HepG2 (cell line): ENCODE measurements around the gene SIRT7. TPM values are rescaled to one million over a fixed set of nuclear protein-coding genes. Genes with fewer than 3 reads are reported as not detected.

Source experiments
- ELF1 ChIP-seq: sonication (generic); formaldehyde crosslinking; IDR thresholded peaks from 2 replicates; pipeline ENCODE4 v1.4.0; 2020; ENCODE audit warnings: missing genetic modification reagents
- RBAK ChIP-seq: sonication (generic); formaldehyde crosslinking; IDR thresholded peaks from 2 replicates; pipeline ENCODE4 v1.5.1; 2020; ENCODE audit warnings: mild to moderate bottlenecking, missing genetic modification reagents
- ZNF746 ChIP-seq: sonication (generic); formaldehyde crosslinking; IDR thresholded peaks from 2 replicates; pipeline ENCODE4 v1.8.0; 2022; ENCODE audit warnings: mild to moderate bottlenecking, missing genetic modification reagents
- polyA plus RNA-seq, 8 experiments: library from polyadenylated mRNA; depleted of rRNA in 3 of 8; stranded (reverse) in 7 of 8; unstranded in 1 of 8; fragments of >200 nt; fragmentation: Illumina TruSeq in 4 of 8; extraction: Trizol in 4 of 8; gene quantifications; 2 replicates each; pipeline versions ENCODE4 v1.2.1 to v1.2.3, GENCODE V29; 2011 to 2016; ENCODE audit warnings: low read depth in 4 of 8, missing spikeins in 1 of 8, mixed read lengths in 1 of 8; ENCODE audit not compliant: insufficient read depth in 1 of 8
- total RNA-seq, 5 experiments: library from RNA; depleted of rRNA; stranded (reverse); fragments of >200 nt; fragmentation: Illumina TruSeq; extraction: Trizol; gene quantifications; 2 replicates each; pipeline ENCODE4 v1.2.3, GENCODE V29; 2016; ENCODE audit warnings: low read depth in 1 of 5
- TF ChIP-seq, protein P1 (sequence below): sonication (generic); formaldehyde crosslinking; IDR thresholded peaks from 2 replicates; pipeline ENCODE4 v1.4.0; 2020; ENCODE audit warnings: low read depth, missing genetic modification reagents
- TF ChIP-seq, protein P2 (sequence below): sonication (generic); formaldehyde crosslinking; IDR thresholded peaks from 2 replicates; pipeline ENCODE4 v1.5.0; 2020; ENCODE audit warnings: mild to moderate bottlenecking, missing genetic modification reagents
- TF ChIP-seq, protein P3 (sequence below): sonication (generic); formaldehyde crosslinking; IDR thresholded peaks from 2 replicates; pipeline ENCODE4 v1.5.0; 2020; ENCODE audit warnings: mild to moderate bottlenecking, missing genetic modification reagents, borderline replicate concordance
- TF ChIP-seq, protein P4 (sequence below): sonication (generic); formaldehyde crosslinking; IDR thresholded peaks from 2 replicates; pipeline ENCODE4 v1.9.0; 2022; ENCODE audit warnings: missing genetic modification reagents, mild to moderate bottlenecking, borderline replicate concordance
- TF ChIP-seq, protein P5 (sequence below): sonication (generic); formaldehyde crosslinking; IDR thresholded peaks from 2 replicates; pipeline ENCODE4 v1.9.0; 2021; ENCODE audit warnings: missing genetic modification reagents, mild to moderate bottlenecking, borderline replicate concordance
- TF ChIP-seq, protein P6 (sequence below): sonication (generic); formaldehyde crosslinking; IDR thresholded peaks from 2 replicates; pipeline ENCODE4 v1.4.0; 2020; ENCODE audit warnings: low read depth, mild to moderate bottlenecking, missing genetic modification reagents
- TF ChIP-seq, protein P7 (sequence below): sonication (generic); formaldehyde crosslinking; IDR thresholded peaks from 2 replicates; pipeline ENCODE4 v1.8.0; 2022; ENCODE audit warnings: mild to moderate bottlenecking, missing genetic modification reagents

The SIRT7 gene
- total and polyA plus RNA-seq, 2 of the 13 experiments (the other 11 are each of a cell fraction or from before 2014, with no cell fraction given): 8.3 to 24.8 TPM

DNA sequence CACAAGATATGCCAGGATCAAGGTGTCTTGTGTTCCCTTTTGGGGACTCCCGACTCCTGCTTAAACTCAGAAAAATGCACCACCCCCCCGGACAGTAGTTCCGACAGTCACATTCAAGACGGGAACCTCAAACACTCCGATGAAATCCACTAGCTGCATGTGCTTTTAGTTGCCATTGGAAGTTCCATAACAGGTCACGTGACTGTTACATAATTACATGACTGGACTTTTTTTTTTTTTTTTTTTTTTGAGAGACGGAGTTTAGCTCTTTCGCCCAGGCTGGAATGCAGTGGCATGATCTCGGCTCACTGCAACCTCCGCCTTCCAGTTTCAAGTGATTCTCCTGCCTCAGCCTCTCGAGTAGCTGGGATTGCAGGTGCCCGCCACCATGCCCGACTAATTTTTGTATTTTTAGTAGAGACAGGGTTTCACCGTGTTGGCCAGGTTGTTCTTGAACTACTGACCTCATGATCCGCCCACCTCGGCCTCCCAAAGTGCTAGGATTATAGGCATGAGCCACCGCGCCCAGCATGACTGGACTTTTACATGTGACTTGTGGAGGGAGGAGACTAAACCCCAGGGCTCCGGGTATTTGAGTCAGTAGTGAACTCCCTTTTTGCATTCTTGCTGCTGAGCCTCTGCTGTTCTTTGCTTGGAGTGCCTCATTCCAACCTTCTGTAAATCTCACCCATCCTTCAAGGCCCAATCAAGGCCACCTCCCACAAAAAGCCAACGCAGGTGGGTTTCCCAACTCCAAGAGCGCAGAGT, 1.6 kb downstream of the SIRT7 start (continued):
- TF ChIP-seq, protein P1, sequence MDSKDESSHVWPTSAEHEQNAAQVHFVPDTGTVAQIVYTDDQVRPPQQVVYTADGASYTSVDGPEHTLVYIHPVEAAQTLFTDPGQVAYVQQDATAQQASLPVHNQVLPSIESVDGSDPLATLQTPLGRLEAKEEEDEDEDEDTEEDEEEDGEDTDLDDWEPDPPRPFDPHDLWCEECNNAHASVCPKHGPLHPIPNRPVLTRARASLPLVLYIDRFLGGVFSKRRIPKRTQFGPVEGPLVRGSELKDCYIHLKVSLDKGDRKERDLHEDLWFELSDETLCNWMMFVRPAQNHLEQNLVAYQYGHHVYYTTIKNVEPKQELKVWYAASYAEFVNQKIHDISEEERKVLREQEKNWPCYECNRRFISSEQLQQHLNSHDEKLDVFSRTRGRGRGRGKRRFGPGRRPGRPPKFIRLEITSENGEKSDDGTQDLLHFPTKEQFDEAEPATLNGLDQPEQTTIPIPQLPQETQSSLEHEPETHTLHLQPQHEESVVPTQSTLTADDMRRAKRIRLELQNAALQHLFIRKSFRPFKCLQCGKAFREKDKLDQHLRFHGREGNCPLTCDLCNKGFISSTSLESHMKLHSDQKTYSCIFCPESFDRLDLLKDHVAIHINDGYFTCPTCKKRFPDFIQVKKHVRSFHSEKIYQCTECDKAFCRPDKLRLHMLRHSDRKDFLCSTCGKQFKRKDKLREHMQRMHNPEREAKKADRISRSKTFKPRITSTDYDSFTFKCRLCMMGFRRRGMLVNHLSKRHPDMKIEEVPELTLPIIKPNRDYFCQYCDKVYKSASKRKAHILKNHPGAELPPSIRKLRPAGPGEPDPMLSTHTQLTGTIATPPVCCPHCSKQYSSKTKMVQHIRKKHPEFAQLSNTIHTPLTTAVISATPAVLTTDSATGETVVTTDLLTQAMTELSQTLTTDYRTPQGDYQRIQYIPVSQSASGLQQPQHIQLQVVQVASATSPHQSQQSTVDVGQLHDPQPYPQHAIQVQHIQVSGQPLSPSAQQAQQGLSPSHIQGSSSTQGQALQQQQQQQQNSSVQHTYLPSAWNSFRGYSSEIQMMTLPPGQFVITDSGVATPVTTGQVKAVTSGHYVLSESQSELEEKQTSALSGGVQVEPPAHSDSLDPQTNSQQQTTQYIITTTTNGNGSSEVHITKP (CRISPR knock-in tag): no peak
- no peak for TF ChIP-seq ELF1
- TF ChIP-seq, protein P2, sequence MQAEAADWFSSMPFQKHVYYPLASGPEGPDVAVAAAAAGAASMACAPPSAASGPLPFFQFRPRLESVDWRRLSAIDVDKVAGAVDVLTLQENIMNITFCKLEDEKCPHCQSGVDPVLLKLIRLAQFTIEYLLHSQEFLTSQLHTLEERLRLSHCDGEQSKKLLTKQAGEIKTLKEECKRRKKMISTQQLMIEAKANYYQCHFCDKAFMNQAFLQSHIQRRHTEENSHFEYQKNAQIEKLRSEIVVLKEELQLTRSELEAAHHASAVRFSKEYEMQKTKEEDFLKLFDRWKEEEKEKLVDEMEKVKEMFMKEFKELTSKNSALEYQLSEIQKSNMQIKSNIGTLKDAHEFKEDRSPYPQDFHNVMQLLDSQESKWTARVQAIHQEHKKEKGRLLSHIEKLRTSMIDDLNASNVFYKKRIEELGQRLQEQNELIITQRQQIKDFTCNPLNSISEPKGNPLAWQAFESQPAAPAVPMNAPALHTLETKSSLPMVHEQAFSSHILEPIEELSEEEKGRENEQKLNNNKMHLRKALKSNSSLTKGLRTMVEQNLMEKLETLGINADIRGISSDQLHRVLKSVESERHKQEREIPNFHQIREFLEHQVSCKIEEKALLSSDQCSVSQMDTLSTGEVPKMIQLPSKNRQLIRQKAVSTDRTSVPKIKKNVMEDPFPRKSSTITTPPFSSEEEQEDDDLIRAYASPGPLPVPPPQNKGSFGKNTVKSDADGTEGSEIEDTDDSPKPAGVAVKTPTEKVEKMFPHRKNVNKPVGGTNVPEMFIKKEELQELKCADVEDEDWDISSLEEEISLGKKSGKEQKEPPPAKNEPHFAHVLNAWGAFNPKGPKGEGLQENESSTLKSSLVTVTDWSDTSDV (CRISPR knock-in tag): no peak
- TF ChIP-seq, protein P3, sequence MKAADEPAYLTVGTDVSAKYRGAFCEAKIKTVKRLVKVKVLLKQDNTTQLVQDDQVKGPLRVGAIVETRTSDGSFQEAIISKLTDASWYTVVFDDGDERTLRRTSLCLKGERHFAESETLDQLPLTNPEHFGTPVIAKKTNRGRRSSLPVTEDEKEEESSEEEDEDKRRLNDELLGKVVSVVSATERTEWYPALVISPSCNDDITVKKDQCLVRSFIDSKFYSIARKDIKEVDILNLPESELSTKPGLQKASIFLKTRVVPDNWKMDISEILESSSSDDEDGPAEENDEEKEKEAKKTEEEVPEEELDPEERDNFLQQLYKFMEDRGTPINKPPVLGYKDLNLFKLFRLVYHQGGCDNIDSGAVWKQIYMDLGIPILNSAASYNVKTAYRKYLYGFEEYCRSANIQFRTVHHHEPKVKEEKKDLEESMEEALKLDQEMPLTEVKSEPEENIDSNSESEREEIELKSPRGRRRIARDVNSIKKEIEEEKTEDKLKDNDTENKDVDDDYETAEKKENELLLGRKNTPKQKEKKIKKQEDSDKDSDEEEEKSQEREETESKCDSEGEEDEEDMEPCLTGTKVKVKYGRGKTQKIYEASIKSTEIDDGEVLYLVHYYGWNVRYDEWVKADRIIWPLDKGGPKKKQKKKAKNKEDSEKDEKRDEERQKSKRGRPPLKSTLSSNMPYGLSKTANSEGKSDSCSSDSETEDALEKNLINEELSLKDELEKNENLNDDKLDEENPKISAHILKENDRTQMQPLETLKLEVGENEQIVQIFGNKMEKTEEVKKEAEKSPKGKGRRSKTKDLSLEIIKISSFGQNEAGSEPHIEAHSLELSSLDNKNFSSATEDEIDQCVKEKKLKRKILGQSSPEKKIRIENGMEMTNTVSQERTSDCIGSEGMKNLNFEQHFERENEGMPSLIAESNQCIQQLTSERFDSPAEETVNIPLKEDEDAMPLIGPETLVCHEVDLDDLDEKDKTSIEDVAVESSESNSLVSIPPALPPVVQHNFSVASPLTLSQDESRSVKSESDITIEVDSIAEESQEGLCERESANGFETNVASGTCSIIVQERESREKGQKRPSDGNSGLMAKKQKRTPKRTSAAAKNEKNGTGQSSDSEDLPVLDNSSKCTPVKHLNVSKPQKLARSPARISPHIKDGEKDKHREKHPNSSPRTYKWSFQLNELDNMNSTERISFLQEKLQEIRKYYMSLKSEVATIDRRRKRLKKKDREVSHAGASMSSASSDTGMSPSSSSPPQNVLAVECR (CRISPR knock-in tag): no peak; the same call in 1 of the 2 replicates
- TF ChIP-seq, protein P4, sequence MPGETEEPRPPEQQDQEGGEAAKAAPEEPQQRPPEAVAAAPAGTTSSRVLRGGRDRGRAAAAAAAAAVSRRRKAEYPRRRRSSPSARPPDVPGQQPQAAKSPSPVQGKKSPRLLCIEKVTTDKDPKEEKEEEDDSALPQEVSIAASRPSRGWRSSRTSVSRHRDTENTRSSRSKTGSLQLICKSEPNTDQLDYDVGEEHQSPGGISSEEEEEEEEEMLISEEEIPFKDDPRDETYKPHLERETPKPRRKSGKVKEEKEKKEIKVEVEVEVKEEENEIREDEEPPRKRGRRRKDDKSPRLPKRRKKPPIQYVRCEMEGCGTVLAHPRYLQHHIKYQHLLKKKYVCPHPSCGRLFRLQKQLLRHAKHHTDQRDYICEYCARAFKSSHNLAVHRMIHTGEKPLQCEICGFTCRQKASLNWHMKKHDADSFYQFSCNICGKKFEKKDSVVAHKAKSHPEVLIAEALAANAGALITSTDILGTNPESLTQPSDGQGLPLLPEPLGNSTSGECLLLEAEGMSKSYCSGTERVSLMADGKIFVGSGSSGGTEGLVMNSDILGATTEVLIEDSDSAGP (CRISPR knock-in tag): peak; percentile 6; the same call in 1 of the 2 replicates
- TF ChIP-seq ZNF746 (CRISPR knock-in tag): 0 out of 2 replicates have a peak, but pooled peaks have one; percentile 29
- TF ChIP-seq, protein P5, sequence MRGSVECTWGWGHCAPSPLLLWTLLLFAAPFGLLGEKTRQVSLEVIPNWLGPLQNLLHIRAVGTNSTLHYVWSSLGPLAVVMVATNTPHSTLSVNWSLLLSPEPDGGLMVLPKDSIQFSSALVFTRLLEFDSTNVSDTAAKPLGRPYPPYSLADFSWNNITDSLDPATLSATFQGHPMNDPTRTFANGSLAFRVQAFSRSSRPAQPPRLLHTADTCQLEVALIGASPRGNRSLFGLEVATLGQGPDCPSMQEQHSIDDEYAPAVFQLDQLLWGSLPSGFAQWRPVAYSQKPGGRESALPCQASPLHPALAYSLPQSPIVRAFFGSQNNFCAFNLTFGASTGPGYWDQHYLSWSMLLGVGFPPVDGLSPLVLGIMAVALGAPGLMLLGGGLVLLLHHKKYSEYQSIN (CRISPR knock-in tag): no peak
- TF ChIP-seq, protein P6, sequence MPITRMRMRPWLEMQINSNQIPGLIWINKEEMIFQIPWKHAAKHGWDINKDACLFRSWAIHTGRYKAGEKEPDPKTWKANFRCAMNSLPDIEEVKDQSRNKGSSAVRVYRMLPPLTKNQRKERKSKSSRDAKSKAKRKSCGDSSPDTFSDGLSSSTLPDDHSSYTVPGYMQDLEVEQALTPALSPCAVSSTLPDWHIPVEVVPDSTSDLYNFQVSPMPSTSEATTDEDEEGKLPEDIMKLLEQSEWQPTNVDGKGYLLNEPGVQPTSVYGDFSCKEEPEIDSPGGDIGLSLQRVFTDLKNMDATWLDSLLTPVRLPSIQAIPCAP (CRISPR knock-in tag): no peak
- TF ChIP-seq, protein P7, sequence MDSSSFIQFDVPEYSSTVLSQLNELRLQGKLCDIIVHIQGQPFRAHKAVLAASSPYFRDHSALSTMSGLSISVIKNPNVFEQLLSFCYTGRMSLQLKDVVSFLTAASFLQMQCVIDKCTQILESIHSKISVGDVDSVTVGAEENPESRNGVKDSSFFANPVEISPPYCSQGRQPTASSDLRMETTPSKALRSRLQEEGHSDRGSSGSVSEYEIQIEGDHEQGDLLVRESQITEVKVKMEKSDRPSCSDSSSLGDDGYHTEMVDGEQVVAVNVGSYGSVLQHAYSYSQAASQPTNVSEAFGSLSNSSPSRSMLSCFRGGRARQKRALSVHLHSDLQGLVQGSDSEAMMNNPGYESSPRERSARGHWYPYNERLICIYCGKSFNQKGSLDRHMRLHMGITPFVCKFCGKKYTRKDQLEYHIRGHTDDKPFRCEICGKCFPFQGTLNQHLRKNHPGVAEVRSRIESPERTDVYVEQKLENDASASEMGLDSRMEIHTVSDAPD (CRISPR knock-in tag): no peak
- TF ChIP-seq RBAK (CRISPR knock-in tag): no peak
